Calu3 (cell line): ENCODE measurements around the gene MMP15. TPM values are rescaled to one million over a fixed set of nuclear protein-coding genes. Genes with fewer than 3 reads are reported as not detected.
"Not testable (repeated sequence)": the region's sequence is repeated elsewhere in the genome, so short reads cannot be mapped to it uniquely, and the experiment has no call there.

Experiments
- BruUV-seq: library from RNA; stranded (reverse); fragments of 400-500 nt; replicated peaks from 2 replicates; lab custom pipeline; 2021; lab: Mats Ljungman, UMichigan
- CTCF ChIA-PET: fragments of 300-600 bp; sonication (Branson Sonifier 250); formaldehyde crosslinking; loops from one replicate; lab custom pipeline; 2022; ENCODE audit warnings: antibody characterized with exemption; lab: Charles Lee
- DNase-seq: peaks from one replicate; pipeline ENCODE4 v3.0.0; 2022
- H3K27ac Mint-ChIP-seq: one replicate; pipeline ENCODE4 v1.8.0; 2022; ENCODE audit warnings: mixed read lengths; ENCODE audit not compliant: unreplicated experiment
- H3K27me3 Mint-ChIP-seq: one replicate; pipeline ENCODE4 v1.8.0; 2022; ENCODE audit warnings: mixed read lengths; ENCODE audit not compliant: unreplicated experiment
- H3K36me3 Mint-ChIP-seq: one replicate; pipeline ENCODE4 v1.8.0; 2022; ENCODE audit warnings: mild to moderate bottlenecking, moderate library complexity, mixed read lengths; ENCODE audit not compliant: insufficient read depth, unreplicated experiment
- H3K4me1 Mint-ChIP-seq: one replicate; pipeline ENCODE4 v1.8.0; 2022; ENCODE audit warnings: mild to moderate bottlenecking, low read depth, mixed read lengths; ENCODE audit not compliant: unreplicated experiment
- H3K4me3 Mint-ChIP-seq: one replicate; pipeline ENCODE4 v1.8.0; 2022; ENCODE audit warnings: mild to moderate bottlenecking, low read depth, moderate library complexity, mixed read lengths; ENCODE audit not compliant: unreplicated experiment
- H3K9me3 Mint-ChIP-seq: one replicate; pipeline ENCODE4 v1.8.0; 2022; ENCODE audit warnings: low read depth, mixed read lengths; ENCODE audit not compliant: unreplicated experiment
- intact Hi-C: fragments of 100-400 bp; cut with micrococcal nuclease; formaldehyde crosslinking; loops from one replicate; pipeline ENCODE4 v1.10.0; 2022; ENCODE audit not compliant: unreplicated experiment
- total RNA-seq: library from RNA; stranded (reverse); gene quantifications from 2 replicates; pipeline ENCODE4 v1.2.3, GENCODE V29; 2022
- TF ChIP-seq, protein P1 (sequence below): fragments of 200-600 bp; IDR thresholded peaks from one replicate; pipeline ENCODE4 v1.8.0; 2022; ENCODE audit warnings: antibody characterized with exemption; ENCODE audit not compliant: unreplicated experiment

The MMP15 gene
- total RNA-seq, 1 experiment from 2014 or later = 81.4 TPM

DNA sequence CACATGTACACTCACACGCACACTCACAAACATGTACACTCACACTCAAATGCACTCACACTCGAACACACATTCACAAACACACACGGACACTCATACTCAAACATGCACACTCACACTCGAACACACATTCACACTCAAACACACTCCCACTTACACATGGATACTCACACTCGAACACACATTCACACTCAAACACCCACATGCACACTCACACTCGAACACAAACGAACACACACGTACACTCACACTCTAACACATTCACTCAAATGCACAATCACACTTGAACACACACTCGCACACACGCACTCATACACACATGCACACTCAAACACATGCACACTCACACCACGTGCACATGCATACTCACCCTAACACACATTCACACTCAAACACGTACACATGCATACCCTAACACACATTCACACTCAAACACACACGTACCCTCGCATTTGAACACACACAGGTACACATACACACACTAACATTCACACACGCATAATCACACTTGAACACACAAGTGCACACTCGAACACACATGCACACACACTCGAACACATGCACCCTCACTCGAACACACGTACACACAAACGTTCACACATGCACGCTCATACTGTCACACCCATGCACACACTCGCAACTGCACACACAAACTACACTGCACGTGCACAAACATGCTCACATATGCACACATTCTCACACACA lies 61.8 kb downstream of the MMP15 start:
- Mint-ChIP-seq H3K27ac (no peak overlapping the region), H3K4me1 (no peaks in the 10 kb centered on the region), H3K9me3 (no peaks in the 10 kb centered on the region), H3K4me3 (no peak overlapping the region), H3K27me3 (peaks cover 8% of the 10 kb centered on the region), H3K36me3 (no peaks in the 10 kb centered on the region)
- intact Hi-C loops = no loop called here
- no TSS peak for BruUV-seq
- TF ChIP-seq, protein P1, sequence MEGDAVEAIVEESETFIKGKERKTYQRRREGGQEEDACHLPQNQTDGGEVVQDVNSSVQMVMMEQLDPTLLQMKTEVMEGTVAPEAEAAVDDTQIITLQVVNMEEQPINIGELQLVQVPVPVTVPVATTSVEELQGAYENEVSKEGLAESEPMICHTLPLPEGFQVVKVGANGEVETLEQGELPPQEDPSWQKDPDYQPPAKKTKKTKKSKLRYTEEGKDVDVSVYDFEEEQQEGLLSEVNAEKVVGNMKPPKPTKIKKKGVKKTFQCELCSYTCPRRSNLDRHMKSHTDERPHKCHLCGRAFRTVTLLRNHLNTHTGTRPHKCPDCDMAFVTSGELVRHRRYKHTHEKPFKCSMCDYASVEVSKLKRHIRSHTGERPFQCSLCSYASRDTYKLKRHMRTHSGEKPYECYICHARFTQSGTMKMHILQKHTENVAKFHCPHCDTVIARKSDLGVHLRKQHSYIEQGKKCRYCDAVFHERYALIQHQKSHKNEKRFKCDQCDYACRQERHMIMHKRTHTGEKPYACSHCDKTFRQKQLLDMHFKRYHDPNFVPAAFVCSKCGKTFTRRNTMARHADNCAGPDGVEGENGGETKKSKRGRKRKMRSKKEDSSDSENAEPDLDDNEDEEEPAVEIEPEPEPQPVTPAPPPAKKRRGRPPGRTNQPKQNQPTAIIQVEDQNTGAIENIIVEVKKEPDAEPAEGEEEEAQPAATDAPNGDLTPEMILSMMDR = no peak
- CTCF ChIA-PET = interaction anchor here (0.5 kb wide), 1 partner anchor 552 kb away, joined by 7 read pairs; no protein-coding TSS in a partner anchor
- no peak for DNase-seq

DNA sequence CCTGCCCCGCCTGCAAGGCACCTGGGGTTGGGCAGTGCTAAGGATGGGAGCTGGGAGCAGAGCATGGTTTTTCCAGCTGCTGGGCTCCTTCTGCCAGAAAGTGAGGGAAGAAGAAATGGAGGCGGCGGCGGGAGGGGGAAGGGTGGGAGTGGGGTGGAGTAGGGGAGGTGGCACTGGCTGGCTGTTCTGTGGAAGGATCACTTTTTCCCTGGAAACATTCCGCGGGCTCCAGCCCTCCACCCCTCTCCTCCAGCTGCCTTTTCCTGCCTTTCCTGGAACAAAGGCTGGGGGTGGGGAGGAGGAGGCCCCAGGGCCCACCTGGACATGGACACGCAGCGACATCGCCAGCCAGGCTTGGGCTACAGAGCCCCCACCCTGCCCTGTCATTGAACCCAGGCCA lies 62.5 kb downstream of the MMP15 start:
- TF ChIP-seq, protein P1 = no peak
- Mint-ChIP-seq H3K27ac (no peak overlapping the region), H3K27me3 (peaks cover 15% of the 10 kb centered on the region), H3K9me3 (no peaks in the 10 kb centered on the region), H3K4me1 (no peaks in the 10 kb centered on the region), H3K4me3 (no peak overlapping the region), H3K36me3 (no peaks in the 10 kb centered on the region)
- DNase-seq = no peak
- BruUV-seq = no TSS peak
- CTCF ChIA-PET = no interaction called here
- intact Hi-C loops = no loop called here

DNA sequence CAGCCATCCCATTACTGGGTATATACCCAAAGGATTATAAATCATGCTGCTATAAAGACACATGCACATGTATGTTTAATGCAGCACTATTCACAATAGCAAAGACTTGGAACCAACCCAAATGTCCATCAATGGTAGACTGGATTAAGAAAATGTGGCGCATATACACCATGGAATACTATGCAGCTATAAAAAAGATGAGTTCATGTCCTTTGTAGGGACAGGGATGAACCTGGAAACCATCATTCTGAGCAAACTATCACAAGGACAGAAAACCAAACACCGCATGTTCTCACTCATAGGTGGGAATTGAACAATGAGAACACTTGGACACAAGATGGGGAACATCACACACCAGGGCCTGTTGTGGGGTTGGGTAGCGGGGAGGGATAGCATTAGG lies 64.8 kb downstream of the MMP15 start:
- DNase-seq, H3K36me3 Mint-ChIP-seq, CTCF ChIA-PET, BruUV-seq, intact Hi-C loops, H3K4me3 Mint-ChIP-seq, H3K27ac Mint-ChIP-seq, H3K4me1 Mint-ChIP-seq, H3K9me3 Mint-ChIP-seq: not testable (repeated sequence)
- peaks cover 38% of the 10 kb centered on the region for H3K27me3 Mint-ChIP-seq

DNA sequence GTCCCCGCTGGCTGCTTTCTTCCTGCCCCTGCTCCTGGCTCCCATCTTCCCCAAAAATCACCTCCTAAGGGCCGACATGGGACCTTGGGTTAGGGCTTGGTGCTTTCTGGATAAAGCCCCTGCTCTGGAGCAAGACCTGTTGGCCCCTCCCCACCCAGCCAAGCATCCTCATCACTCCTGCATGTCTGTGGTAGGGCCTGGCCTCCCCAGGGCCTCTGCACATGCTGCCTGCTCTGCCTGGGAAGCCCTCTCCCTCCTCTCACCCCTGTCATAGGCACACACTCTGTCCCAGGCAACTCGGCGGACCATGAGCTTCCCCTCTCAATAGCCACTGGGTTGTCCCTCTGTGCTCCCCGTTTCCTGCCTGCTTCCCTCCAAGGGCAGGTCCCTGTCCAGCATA lies 68.5 kb downstream of the MMP15 start:
- intact Hi-C loops = no loop called here
- no peak overlapping the region for H3K27ac Mint-ChIP-seq
- TF ChIP-seq, protein P1 = no peak
- no peak for DNase-seq
- no peaks in the 10 kb centered on the region for H3K36me3 Mint-ChIP-seq
- H3K4me1 Mint-ChIP-seq = peaks cover 17% of the 10 kb centered on the region
- H3K4me3 Mint-ChIP-seq = no peak overlapping the region
- H3K9me3 Mint-ChIP-seq = no peaks in the 10 kb centered on the region
- CTCF ChIA-PET = no interaction called here
- BruUV-seq = no TSS peak
- H3K27me3 Mint-ChIP-seq = peaks cover 53% of the 10 kb centered on the region
